Loucy (cell line): Measurements from ENCODE around the gene UBE3D.

Experiments
- EZH2phosphoT487 ChIP-seq: fragments of 200-600 bp; IDR thresholded peaks from 2 replicates; pipeline ENCODE4 v1.6.1; 2018; ENCODE audit warnings: antibody characterized with exemption, mild to moderate bottlenecking, moderate library complexity, borderline replicate concordance
- TF ChIP-seq, protein P1 (sequence below): fragments of 200-600 bp; sonication (generic); conservative IDR thresholded peaks from 2 replicates; pipeline ENCODE4 v1.5.1; 2014; ENCODE audit warnings: mild to moderate bottlenecking, antibody characterized with exemption, low read length

- TF ChIP-seq, protein P1, sequence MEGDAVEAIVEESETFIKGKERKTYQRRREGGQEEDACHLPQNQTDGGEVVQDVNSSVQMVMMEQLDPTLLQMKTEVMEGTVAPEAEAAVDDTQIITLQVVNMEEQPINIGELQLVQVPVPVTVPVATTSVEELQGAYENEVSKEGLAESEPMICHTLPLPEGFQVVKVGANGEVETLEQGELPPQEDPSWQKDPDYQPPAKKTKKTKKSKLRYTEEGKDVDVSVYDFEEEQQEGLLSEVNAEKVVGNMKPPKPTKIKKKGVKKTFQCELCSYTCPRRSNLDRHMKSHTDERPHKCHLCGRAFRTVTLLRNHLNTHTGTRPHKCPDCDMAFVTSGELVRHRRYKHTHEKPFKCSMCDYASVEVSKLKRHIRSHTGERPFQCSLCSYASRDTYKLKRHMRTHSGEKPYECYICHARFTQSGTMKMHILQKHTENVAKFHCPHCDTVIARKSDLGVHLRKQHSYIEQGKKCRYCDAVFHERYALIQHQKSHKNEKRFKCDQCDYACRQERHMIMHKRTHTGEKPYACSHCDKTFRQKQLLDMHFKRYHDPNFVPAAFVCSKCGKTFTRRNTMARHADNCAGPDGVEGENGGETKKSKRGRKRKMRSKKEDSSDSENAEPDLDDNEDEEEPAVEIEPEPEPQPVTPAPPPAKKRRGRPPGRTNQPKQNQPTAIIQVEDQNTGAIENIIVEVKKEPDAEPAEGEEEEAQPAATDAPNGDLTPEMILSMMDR: no peak
- TF ChIP-seq EZH2phosphoT487: no peak
These were observed 4.0 kb upstream of the UBE3D start for GRCh38 chr6:83069633-83070032.
